AG08395 (cell line): ENCODE results near the gene KRTAP5-5.
"Not testable (repeated sequence)": the region's sequence is repeated elsewhere in the genome, so short reads cannot be mapped to it uniquely, and the experiment has no call there.

ENCODE experiments used
- DNase-seq: peaks from one replicate; pipeline ENCODE4 v3.0.0; 2012; ENCODE audit warnings: mixed read lengths, low spot score

Gene KRTAP5-5, protein sequence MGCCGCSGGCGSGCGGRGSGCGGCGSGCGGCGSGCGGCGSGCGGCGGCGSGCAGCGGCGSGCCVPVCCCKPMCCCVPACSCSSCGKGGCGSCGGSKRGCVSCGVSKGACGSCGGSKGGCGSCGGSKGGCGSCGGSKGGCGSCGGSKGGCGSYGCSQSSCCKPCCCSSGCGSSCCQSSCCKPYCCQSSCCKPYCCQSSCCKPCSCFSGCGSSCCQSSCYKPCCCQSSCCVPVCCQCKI

DNA sequence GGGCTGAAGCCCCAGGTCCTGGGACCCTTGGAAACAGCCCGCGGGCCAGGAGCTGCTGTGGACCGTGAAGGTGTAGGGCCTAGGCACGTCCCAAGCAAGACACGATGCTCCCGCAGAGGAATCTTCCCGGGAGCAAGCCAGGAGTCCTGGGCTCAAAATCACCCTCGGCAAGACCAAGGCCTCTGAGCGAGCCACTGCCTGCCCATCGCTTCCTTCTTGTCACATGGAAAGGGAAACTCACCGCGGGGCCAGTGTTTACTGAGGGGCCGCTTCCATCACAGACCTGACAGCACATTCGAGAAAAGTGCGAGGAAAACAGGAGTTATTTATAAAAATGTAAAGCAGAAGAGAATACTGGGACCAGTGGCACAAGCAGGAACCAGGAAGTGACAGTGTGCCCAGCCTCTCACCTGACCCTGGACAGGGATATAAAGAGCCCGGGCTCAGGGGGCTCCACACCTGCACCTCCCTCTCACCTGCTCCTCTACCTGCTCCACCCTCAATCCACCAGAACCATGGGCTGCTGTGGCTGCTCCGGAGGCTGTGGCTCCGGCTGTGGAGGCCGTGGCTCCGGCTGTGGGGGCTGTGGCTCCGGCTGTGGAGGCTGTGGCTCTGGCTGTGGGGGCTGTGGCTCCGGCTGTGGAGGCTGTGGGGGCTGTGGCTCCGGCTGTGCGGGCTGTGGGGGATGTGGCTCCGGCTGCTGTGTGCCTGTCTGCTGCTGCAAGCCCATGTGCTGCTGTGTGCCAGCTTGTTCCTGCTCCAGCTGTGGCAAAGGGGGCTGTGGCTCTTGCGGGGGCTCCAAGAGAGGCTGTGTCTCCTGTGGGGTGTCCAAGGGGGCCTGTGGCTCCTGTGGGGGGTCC is at the start of gene KRTAP5-5:
KRTAP5-5 (plus strand) TSS at position 450 of the 860 bp plus-strand sequence; CDS start at position 516, 66 bp downstream.
- DNase-seq = no peak

DNA sequence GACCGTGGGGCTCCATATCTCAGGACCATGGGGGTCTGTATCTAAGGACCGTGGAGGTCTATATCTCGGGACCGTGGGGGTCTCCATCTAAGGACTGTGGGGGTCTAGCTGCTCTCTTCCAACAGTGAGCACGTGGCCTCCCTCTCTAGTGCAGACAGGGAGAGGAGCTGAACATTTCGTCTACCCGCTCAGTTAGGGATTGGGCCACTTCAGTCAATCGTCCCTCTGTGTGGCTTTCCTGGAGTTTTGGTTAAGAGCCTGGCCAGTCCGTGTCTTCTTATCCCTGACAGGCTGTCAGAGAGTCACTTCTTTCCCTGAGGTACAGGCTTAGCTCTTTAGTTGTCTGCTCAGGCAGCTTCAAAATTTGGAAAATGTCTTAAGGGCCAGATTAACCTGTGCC is 47.6 kb upstream of the KRTAP5-5 start:
- DNase-seq = no peak

DNA sequence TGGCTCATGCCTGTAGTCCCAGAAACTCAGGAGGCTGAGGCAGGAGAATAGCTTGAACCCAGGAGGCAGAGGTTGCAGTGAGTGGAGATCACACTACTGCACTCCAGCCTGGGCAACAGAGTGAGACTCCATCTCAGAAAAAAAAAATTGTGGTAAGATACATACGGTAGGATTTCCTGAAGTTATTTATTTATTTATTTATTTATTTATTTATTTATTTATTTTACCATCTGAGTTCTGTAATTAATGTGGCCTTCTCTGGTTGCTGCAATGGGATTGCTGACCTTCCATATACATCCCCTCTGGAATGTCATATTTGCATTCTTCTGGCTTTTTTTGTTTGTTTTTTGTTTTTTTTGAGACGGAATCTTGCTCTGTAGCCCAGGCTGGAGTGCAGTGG is 46.7 kb upstream of the KRTAP5-5 start:
- not testable (repeated sequence) for DNase-seq

DNA sequence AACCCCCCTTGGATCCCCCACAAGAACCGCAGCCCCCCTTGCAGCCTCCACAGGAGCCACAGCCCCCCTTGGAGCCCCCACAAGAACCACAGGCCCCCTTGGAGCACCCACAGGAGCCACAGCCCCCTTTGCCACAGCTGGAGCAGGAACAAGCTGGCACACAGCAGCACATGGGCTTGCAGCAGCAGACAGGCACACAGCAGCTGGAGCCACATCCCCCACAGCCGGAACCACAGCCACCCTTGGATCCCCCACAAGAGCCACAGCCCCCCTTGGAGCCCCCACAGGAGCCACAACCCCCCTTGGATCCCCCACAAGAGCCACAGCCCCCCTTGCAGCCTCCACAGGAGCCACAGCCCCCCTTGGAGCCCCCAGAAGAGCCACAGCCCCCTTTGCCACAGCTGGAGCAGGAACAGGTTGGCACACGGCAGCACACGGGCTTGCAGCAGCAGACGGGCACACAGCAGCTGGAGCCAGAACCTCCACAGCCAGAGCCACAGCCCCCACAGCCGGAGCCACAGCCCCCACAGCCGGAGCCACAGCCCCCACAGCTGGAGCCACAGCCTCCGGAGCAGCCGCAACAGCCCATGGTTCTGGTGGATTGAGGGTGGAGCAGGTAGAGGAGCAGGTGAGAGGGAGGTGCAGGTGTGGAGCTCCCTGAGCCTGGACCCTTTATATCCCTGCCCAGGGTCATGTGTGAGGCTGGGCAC is 44.8 kb upstream of the KRTAP5-5 start, which contains the start of gene KRTAP5-1:
KRTAP5-1 (minus strand) TSS at position 623 of the 710 bp plus-strand sequence; CDS start at position 589, 34 bp downstream.
- not testable (repeated sequence) for DNase-seq

DNA sequence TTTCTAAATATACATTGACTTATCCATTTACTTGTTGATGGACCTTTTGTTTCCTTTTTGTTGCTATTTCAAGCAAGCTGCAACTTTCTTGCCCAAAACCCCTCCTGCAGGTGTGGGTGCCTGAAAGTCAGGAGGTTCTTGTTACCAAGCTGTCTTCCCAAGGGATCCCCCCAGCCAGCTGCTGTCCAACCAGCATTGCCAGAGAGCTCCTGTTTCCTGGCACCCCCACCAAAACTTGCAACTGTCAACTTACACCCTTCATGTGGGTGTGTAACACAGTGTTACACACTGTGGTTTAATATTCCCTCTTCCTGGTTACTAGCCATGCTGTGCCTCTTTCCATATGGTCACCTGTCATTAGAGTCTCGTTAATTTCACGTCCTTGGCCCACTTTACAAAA is 42.9 kb upstream of the KRTAP5-5 start:
- no peak for DNase-seq

DNA sequence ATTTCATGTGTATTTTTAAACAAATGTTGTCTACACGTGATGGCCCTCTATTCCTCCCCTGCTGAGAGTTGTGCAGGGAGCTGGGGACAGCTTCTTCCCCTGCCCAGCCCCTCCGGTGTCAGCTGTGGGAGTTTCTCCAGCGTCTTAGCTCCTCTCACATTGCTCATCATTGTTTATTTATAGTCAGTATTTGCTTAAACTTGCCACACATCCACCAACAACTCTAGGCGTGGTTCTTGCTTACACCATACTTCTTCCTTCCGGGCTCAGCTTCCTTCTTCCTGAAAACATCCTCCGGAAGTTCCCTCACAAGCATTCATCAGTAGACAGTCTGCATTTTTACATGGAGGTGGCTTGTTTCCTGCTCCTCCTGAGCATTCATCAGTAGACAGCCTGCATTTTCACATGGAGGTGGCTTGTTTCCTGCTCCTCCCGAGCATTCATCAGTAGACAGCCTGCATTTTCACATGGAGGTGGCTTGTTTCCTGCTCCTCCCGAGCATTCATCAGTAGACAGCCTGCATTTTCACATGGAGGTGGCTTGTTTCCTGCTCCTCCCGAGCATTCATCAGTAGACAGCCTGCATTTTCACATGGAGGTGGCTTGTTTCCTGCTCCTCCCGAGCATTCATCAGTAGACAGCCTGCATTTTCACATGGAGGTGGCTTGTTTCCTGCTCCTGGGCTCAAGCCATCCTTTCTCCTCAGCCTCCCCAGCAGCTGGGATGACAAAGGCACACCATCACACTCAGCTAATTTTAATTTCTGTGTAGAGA is 40.2 kb upstream of the KRTAP5-5 start:
- not testable (repeated sequence) for DNase-seq

DNA sequence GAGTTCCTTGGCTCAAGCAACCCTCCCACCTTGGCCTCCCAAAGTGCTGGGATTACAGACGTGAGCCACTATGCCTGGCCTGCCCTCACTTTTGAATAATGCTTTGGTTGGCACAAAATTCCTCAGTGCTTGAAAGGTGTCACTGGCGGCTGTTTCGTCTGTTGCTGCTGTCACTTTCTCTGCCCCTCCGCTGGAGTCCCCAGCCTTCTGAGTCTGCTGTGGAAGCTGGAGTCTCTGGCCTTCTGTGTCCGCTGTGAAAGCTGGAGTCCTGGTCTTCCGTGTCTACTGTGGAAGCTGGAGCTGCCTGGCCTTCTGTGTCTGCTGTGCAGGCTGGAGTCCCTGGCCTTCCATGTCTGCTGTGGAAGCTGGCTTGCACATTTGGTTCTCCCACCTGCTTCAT is 39.6 kb upstream of the KRTAP5-5 start:
- DNase-seq = no peak

DNA sequence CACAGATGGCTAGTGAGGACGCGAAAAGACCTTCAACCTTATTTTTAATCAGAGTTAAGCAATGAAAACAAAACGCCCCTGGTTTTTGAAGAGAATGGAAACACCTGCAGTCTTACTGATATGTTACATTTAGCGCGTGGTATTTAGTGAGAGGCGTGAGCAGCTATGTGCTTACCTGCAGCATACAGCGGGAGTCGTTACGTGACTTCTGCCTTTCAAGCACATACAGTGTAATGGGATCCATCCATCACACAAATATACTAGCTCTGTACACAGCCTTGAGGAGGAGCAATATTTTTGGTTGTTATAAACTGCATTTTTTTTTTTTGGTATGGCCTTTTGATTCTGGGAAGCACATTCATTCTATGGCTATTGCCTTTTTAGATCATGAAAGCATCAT is 36.9 kb upstream of the KRTAP5-5 start:
- no peak for DNase-seq

DNA sequence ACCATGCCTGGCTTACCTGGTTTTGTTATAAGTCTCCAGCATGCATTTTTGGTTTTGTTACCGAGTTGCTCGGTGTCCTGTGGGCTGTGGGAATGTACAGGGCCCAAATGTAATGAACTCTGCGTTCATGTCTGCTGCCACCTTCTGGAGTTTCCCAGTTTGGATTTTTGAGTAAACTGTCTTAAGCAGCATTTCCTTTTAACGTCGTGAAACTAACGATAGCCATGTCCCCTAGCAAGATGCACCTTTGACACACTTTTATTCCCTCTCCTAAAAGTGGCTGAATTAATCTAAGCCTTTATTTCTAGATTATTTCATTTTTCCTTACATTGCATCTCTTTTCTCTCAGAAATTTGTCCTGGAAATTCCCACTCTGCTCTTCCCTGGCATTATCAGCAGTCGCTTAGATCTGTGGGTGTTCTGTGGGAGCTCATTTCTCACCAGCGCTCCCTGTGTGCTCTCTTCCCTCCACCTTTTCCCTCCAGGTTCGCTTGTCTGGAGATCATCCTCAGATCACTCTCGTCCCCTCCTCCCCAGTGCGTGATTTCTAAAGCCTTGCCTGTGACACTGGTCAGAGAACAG is 33.5 kb upstream of the KRTAP5-5 start:
- DNase-seq = not testable (repeated sequence)

DNA sequence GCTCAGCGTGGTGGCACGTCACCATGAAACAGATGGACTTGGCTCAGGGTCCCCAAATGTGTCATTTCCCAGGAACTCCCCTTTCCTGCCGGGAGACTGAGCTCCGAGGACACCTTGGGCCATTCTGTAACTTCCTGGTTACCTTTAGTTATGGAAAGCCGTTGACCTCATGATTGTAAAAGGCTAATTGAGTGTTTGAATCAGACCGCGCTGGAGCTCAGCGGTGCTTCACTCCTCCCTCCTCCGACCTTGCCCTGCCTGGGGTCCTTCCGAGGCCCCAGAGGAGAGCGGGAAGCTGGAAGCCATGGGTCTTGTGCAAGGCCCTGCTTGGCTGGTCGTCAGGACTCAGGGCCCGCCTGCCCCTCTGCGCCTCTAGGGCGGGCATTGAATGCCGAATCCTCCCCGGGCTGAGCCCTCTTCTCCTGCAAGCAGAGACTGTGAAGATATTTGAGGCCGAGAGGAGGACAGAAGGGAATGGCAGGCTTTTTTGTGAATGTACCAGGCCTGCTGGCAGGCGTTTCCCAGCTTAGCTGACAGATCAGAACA is 32.9 kb upstream of the KRTAP5-5 start:
- DNase-seq = not testable (repeated sequence)

DNA sequence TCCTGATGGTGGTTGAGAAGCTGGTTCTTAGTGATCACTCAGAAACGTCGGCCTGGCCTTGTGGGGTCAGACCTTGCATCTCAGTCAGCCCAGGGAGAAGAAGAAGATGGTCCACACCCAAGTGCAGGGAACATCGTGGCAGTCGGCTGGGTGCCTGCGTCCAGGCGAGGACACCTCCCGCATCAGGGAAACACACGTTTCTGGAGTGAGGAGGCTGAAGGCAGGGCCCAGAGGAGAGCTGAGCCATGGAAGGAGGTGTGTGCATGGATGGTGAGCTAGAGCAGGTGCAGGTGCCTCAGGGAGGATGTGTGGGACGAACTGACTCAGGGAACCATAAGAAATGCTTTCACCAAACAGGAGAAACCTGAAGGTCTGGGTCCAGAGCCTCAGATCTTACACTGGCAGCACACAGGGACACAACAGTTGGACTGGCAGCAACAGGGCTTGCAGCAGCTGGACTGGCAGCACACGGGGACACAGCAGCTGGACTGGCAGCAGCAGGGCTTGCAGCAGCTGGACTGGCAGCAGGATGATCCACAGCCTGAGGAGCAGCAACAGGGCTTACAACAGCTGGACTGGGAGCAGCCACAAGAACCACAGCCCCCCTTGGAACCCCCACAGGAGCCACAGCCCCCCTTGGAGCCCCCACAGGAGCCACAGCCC is 32.1 kb upstream of the KRTAP5-5 start:
- DNase-seq = no peak

DNA sequence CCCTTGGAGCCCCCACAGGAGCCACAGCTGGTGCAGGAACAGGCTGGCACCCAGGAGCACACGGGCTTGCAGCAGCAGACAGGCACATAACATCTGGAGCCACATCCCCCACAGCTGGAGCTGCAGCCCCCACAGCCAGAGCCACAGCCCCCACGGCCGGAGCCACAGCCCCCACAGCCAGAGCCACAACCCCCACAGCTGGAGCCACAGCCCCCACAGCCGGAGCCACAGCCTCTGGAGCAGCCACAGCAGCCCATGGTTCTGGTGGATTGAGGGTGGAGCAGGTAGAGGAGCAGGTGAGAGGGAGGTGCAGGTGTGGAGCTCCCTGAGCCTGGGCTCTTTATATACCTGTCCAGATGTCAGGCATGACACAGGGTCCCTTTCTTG is 31.6 kb upstream of the KRTAP5-5 start, which contains the start of gene KRTAP5-2:
KRTAP5-2 (minus strand) TSS at position 301 of the 387 bp plus-strand sequence; CDS start at position 257, 44 bp downstream.
- DNase-seq = no peak

DNA sequence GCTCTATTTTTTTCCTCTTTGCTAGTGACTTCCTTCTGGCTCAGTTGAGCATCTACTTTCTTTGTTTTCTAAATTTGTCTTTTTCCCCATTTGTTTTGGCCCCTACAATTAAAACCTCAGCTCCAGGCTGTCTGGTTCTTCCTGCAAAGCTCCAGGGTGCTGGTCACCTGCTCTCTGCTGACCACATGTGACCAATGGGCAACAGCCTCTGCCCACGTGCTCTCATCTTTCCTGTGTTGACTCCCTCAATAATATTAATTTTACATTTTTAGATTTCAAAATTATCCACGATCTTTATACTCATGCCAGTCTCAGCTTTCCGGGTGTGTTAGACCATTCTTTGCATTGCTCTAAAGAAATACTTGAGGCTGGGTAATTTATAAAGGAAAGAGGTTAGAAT is 31.2 kb upstream of the KRTAP5-5 start:
- DNase-seq = not testable (repeated sequence)

DNA sequence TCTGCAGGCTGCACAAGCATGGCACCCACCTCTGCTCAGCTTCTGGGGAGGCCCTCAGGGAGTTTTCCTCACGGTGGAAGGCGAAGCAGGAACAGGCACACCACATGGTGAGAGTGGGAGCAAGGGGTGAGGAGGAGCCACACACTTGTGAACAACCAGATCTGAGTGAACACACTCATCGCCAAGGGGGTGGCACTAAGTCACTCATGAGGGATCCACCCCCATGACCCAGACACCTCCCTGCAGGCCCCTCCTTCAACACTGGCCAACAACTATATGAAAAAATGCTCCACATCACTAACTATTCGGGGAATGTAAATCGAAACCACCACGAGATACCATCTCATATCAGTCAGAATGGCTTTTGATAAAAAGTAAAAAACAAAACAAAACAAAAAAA is 30.8 kb upstream of the KRTAP5-5 start:
- no peak for DNase-seq

DNA sequence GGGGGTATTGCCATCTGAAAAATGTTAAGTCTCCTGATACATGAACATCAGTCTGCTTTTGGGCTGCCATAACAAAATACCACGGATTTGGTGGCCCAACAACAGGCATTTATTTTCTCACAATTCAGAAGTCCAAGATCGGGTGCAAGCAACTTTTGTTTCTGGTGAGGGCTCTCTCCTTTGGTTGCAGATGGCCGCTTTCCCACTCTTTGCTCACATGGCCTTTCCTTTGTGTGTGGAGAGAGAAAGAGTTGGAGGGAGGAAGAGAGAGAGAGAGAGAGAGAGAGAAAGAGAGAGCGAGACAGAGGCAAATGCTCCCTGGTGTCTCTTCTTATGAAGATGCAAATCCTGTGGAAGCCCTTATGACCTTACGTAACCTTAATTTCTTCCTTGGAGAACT is 28.9 kb upstream of the KRTAP5-5 start:
- no peak for DNase-seq

DNA sequence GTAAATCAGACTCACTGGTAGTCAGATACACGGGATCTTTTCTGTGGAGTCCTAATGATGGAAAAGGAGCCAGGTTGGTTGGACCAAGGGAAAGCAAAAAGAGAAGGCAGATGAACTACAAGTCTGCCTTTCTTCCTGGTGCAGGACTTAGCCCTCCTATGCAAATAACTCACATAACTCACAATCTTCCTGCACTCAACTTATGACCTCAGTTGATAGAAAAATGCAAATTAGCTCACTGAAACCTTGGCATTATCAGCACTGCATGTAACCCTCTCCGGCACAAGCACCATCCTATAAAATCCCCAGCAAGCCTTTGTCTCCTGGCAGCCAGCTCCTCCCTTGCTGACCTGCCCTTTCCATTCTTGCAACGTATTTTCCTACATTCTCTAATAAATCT is 27.9 kb upstream of the KRTAP5-5 start:
- DNase-seq = not testable (repeated sequence)

DNA sequence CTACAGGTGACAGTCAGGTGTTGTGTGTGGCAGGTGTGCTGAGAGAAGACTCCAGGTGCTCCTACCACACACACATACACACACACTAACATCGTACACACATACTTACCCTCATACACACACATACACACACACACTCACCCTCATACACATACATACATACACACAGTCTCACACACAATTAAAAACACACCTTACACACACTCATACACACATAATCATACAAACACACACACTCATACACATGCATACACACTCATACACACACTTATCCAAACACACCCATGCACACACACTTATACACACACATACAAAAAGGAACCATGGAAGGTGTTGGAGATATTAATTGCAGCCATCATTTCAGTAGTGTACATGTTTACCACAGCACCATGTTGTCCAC is 25.9 kb upstream of the KRTAP5-5 start:
- DNase-seq = no peak

DNA sequence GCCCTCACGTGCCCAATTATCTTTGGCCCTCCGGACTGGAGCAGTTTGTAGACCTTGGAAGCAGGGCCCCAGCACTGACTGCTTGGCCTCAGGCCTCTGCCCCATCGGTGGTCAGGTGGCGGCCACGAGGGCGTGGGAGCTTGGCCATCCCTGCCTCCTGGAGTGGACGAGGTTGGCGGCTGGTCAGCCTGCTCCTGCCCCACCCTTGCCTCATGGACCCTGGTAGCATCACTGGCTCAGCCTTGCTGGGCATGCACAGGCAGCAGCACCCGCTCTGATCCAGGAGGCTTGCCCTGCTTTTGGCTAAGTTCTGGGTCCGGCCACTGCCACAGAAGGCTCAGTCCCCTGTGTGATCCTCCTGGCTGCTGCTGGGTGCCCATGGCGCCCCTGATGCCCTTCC is 25.4 kb upstream of the KRTAP5-5 start:
- DNase-seq = no peak

DNA sequence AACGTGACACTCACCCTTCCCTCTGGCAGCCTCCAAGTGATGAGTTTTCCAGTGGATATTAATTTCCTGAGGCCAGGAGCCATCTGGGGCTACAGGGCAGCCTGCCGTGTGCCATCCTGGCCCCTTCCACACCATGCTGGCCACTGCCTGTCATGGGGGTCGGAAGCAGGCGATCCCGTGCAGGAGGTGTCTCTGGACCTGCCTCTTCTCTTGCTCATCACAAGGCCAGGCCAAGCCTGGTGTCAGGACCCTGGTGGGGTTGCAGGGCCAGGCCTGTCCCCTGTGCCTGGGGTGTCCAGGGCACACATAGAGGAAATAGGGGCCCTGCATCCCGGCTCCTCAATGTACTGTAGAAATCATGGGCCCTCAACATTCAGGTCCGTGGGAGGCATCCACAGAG is 24.9 kb upstream of the KRTAP5-5 start:
- DNase-seq = no peak

DNA sequence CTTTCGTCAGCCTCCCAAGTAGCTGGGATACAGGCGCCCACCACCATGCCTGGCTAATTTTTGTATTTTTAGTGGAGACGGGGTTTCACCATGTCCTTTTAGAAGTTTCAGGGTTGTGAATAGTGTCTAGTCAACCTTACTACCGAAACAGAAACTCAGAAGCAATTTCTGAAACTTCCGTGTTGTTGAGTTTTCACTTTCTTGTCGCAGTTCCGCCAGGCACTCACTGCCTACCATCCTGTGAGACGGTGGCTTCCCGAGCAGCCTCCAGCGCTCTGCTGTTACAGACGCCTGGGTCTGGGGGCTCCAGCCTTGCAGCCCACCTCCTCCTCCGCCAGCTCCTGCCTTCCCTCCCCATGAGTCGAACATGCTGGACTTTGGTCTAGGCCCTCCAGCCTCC is 23.7 kb upstream of the KRTAP5-5 start:
- DNase-seq = not testable (repeated sequence)
